HG02885 (cell line): ENCODE results near the gene RCVRN.

Source experiments
- ATAC-seq: cut with Tn5 transposase; IDR thresholded peaks from one replicate; pipeline ENCODE4 v1.9.1; 2021; ENCODE audit warnings: mild to moderate bottlenecking; ENCODE audit not compliant: unreplicated experiment, poor library complexity

The RCVRN gene

DNA sequence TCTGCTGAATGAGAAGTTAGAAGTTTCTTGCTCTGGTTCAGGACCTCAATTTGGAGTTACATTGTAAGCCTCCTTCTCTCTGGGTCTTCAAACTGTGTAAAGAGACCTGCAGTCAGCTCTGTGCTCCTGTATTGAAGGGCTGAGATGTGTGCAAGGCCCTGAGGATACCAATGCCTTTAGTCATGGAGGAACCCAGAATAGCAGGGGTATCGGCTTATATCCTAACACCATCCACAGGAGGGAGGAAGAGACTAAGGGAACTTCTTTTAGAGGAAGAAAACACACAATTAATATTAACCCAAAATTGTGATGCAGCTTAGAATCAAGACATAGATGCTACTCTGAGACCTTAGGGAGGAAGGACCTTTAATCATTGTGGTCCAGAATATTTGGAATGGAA is 42.9 kb downstream of the RCVRN start:
- no peak for ATAC-seq

DNA sequence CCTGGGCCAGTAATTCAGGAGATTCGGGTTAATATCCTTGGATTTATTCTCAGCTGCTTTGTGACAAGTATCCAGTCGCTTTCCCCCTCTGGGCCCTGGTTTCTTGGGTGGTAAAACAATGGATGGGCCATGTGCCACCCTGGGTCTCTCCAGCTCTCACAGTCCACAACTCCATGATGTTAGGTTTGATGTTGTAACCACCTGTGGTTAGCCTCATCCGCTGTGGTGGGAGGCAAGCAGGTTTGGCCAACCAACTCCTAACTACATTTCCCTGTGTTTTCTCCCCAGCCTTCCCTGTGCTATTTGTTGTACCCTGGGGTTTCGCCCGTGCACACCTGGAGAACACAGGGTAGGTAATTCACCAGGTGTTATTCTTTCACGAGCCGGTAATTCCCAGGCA is 44.2 kb downstream of the RCVRN start:
- ATAC-seq: no peak

DNA sequence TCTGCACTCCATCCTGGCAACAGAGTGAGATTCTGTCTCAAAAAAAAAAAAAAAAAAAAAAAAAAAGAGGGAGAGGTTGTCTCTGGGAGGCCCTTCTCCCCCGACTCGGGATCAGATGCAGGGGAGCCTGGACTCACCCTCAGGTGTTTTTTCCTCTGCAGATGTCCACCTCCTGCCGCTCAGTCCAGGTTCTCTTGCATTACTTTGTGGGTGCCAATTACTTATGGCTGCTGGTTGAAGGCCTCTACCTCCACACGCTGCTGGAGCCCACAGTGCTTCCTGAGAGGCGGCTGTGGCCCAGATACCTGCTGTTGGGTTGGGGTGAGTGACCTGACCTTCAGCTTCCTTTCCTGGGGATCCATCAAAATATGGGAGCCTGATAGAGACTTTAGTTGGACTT is 45.3 kb downstream of the RCVRN start:
- ATAC-seq: no peak

DNA sequence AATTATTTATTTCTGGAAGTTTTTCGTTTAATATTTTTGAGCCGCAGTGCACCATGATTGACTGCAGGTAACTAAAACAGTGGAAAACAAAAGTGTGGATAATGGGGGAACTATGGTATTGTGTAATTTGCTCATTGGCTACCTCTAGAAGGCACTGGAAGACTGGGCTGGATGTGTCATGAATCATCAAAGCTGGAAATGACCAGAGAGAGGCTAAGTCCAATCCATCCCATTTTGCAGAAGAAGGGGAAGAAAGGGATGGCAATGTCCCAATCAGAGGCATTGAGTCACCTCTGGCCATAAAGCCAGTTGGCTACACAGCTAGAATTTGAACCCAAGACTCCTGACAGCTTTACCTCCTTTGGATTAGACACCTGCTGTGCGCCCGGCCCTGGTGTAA is 50.0 kb downstream of the RCVRN start:
- no peak for ATAC-seq

DNA sequence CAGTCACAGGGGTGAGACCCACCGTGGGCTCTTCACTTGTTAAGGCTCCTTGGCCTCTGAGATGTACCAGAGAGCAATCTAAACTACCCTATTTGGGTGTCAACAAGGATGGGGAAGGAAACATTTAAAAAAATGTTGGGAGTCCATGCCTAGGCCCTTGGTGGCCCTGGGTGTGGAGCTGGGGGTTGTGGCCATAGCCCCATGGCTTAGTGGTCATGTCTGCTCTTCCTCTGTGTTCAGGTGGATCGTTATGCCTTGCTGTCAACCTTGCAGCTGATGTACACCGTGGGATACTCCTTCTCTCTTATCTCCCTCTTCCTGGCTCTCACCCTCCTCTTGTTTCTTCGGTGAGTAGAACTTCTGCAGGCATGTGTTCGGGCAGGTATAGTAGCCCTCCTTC is 50.8 kb downstream of the RCVRN start:
- no peak for ATAC-seq

DNA sequence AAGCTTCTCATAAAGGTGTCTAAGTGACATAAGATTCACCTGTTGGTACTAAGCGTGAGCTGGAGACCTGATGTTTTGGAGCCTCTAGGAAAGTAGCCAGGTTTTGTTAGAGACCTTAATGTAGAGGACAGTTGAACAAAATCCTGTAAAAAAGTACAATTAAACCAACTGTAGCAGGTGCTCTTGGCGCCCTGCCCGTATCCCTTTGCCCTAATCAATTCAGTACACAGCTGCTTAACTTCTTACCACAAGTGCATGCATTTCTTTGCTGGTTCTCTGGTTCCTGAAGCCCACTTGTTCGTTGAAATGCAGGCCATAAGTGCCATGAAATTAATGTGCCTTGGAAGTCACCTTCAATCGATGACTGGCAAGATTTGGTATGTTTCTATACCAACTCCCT is 54.9 kb downstream of the RCVRN start:
- ATAC-seq: no peak
